Measurements from ENCODE around the gene CIC. TPM values are rescaled to one million over a fixed set of nuclear protein-coding genes. Genes with fewer than 3 reads are reported as not detected.
A peak's percentile ranks its signal among the peaks of the same experiment; 100 is the strongest.

CIC gene
- total and polyA plus RNA-seq, 9 of the 15 experiments (the other 6 are each of a cell fraction or from before 2014, with no cell fraction given) = 0.07 to 44.7 (median 8.6) TPM

DNA sequence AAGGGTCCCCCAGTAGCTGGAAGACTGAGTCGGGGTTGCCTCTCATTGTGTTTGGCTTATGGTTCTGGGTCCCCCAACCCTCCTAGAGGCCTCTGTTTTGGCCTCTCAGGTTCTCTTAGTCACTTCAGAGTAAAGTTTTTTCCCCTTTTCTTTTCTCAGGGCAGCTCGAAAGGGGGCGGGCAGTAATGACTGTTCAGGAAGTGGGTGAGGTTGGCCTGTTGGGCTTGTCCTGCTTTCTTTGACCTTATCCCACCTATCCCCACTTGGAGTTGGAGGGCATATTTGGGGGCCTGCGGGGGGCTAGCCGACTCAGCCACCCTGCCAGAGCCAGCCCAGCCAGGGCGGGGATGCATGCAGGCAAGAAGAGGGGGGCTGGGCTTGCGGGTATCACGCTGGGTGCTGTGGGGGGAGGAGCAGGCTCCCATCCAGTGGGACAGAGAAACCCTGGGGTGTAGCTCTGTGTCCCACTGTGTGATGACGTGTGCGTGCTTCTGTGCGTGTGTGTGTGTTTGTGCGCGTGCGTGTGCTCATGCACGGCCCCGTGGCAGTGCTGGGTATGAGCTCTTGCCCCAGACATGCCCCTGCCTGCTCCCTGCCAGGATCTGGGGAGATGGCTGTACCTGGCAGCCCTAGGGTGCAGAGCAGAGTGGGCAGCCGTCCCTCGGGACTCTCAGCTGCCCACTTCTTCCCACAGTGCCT, 1.4 kb downstream of the CIC start (continued):
- TF ChIP-seq DPF2 (IDR thresholded peaks at IDR 0.05) = 0 out of 2 replicates have a peak, but pooled peaks have one; percentile 14
- TF ChIP-seq, protein P1, sequence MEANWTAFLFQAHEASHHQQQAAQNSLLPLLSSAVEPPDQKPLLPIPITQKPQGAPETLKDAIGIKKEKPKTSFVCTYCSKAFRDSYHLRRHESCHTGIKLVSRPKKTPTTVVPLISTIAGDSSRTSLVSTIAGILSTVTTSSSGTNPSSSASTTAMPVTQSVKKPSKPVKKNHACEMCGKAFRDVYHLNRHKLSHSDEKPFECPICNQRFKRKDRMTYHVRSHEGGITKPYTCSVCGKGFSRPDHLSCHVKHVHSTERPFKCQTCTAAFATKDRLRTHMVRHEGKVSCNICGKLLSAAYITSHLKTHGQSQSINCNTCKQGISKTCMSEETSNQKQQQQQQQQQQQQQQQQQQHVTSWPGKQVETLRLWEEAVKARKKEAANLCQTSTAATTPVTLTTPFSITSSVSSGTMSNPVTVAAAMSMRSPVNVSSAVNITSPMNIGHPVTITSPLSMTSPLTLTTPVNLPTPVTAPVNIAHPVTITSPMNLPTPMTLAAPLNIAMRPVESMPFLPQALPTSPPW (CRISPR knock-in tag; IDR thresholded peaks at IDR 0.05) = peak; percentile 83
- TF ChIP-seq, protein P2, sequence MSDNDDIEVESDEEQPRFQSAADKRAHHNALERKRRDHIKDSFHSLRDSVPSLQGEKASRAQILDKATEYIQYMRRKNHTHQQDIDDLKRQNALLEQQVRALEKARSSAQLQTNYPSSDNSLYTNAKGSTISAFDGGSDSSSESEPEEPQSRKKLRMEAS (CRISPR knock-in tag; IDR thresholded peaks at IDR 0.05) = 0 out of 2 replicates have a peak, but pooled peaks have one; percentile 3
- TF ChIP-seq, protein P3, sequence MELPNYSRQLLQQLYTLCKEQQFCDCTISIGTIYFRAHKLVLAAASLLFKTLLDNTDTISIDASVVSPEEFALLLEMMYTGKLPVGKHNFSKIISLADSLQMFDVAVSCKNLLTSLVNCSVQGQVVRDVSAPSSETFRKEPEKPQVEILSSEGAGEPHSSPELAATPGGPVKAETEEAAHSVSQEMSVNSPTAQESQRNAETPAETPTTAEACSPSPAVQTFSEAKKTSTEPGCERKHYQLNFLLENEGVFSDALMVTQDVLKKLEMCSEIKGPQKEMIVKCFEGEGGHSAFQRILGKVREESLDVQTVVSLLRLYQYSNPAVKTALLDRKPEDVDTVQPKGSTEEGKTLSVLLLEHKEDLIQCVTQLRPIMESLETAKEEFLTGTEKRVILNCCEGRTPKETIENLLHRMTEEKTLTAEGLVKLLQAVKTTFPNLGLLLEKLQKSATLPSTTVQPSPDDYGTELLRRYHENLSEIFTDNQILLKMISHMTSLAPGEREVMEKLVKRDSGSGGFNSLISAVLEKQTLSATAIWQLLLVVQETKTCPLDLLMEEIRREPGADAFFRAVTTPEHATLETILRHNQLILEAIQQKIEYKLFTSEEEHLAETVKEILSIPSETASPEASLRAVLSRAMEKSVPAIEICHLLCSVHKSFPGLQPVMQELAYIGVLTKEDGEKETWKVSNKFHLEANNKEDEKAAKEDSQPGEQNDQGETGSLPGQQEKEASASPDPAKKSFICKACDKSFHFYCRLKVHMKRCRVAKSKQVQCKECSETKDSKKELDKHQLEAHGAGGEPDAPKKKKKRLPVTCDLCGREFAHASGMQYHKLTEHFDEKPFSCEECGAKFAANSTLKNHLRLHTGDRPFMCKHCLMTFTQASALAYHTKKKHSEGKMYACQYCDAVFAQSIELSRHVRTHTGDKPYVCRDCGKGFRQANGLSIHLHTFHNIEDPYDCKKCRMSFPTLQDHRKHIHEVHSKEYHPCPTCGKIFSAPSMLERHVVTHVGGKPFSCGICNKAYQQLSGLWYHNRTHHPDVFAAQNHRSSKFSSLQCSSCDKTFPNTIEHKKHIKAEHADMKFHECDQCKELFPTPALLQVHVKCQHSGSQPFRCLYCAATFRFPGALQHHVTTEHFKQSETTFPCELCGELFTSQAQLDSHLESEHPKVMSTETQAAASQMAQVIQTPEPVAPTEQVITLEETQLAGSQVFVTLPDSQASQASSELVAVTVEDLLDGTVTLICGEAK (IDR thresholded peaks at IDR 0.05) = peak; percentile 54; the same call in 1 of the 2 replicates
- TF ChIP-seq, protein P3 (CRISPR knock-in tag; IDR thresholded peaks at IDR 0.05) = no peak
- TF ChIP-seq IRF2 (CRISPR knock-in tag; IDR thresholded peaks at IDR 0.05) = 0 out of 2 replicates have a peak, but pooled peaks have one; percentile 19
- peak; percentile 51 to 71 for TF ChIP-seq NRF1 (conservative IDR thresholded peaks at IDR 0.05 in 1 of 2, IDR thresholded peaks at IDR 0.05 in 1 of 2)
- no peak for TF ChIP-seq NR2C2 (CRISPR knock-in tag; IDR thresholded peaks at IDR 0.05)
- peak; percentile 46; the same call in 1 of the 2 replicates for TF ChIP-seq NR2C2 (tag; IDR thresholded peaks at IDR 0.05)
- TF ChIP-seq CREB1 (IDR thresholded peaks at IDR 0.05) = no peak
- peak; percentile 53 for TF ChIP-seq CREB1 (CRISPR knock-in tag; IDR thresholded peaks at IDR 0.05)
- peak; percentile 67; the same call in 1 of the 2 replicates for TF ChIP-seq ZBTB7A (IDR thresholded peaks at IDR 0.05; ENCODE audit: borderline replicate concordance, control insufficient read depth, low read depth, low read length)
- TF ChIP-seq ILK (tag; IDR thresholded peaks at IDR 0.05; ENCODE audit: borderline replicate concordance, low read depth) = no peak
